GM12864 (cell line): ENCODE measurements around the gene SHISA8.

Source experiments
- DNase-seq: peaks from one replicate; pipeline ENCODE4 v3.0.0-alpha.2; 2011; ENCODE audit warnings: low read depth
- H3K4me3 ChIP-seq: 2 replicates; pipeline ENCODE4 v1.5.1; 2011; ENCODE audit warnings: mild to moderate bottlenecking, low read depth, low read length, control low read depth
- CTCF ChIP-seq: IDR thresholded peaks from 2 replicates; pipeline ENCODE4 v1.5.1; 2011; ENCODE audit warnings: low read depth, mild to moderate bottlenecking, moderate library complexity, low read length, control low read depth, inconsistent platforms; ENCODE audit errors: missing control alignments

The SHISA8 gene

DNA sequence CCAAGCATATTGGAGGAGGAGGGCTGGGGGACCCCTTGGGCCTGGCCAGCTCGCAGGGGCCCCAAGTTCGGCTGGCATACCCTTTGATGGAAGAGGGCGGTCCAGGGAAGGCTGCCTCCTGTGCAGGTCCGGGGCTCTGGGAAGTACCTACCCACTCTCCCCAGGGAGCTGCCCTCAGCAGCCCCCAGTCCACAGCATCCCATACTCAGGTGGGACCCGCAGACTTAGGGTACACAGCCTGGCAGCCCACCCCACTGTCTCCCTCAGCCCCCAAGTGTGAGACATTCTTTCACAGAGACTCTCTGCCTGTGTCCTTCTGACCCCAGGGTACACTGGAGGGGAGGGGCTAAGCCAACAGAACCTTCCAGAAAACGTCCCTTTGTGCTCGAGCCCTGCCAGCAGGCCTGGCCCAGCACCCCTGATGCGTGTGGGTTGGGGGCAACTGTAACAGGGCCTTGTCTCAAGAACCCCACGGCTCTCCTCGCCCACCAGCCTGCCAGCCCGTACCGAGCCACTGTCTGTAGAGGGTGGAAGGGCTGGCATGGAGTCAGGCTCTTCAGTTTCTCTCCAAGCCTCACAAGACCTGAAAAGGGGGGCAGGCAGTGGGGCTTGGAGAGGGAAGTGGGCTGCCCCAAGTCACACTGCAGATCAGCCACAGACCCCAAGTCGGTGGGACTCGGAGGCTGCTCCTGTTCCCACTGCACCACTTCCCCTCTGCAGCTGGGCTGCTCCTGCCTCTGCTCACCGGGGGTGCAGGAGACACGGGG lies 18.7 kb upstream of the SHISA8 start:
- no peak overlapping the region for H3K4me3 ChIP-seq
- no peak for DNase-seq
- no peak for TF ChIP-seq CTCF

DNA sequence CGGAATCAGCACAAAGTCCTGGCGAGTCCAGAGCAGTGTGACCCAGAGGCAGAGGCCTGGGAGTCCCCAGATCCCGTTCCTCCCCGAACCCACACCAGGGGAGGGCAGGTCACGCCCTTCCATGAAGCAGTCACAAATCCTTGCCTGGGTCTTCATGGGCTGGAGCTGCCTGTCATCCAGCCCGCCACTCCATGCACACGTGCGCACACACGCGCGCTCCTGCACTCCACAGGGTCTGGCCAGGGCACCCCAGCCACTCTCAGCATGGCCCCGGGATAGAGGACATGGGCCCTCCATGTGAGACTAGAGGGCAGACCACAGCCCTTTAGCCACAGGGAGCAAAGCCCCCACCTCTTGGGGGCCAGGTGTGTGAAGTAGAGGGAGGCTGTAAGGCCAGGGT lies 17.5 kb upstream of the SHISA8 start:
- DNase-seq: no peak
- no peak overlapping the region for H3K4me3 ChIP-seq
- no peak for TF ChIP-seq CTCF

DNA sequence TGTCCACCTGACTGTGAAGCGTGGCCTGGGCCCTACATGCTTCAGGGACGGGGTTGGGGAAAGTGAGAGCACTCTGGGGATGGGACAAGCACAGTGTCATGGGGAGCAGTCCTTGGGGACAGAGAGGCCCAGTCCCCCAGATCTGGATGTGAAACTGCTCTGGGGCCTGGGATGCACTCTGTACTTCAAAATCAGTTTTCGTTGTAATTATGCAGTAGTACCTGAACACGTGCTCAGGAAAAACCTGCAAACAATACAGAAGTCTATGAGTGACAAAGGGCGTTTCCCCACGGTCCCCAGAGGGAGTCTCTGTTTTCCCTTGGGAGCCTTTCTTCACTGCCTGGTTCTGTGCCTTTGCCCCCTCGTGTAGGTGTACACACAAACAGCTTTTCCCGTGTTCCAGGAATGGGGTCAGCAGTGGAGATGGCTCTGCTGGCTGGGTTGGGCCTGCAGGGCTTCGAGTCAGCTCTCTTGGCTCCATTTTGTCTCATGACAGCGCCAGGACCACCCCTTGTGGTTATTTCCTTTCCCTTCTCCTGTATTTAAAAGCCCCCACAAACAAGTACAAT lies 16.9 kb upstream of the SHISA8 start:
- TF ChIP-seq CTCF: no peak
- DNase-seq: no peak
- no peak overlapping the region for H3K4me3 ChIP-seq

- DNase-seq: no peak
- no peak overlapping the region for H3K4me3 ChIP-seq
- TF ChIP-seq CTCF: no peak
These were observed 14.5 kb upstream of the SHISA8 start for GRCh38 chr22:41929418-41929810.

GRCh38 chr22:41928593-41929417 lies 13.9 kb upstream of the SHISA8 start:
- no peak for DNase-seq
- no peak overlapping the region for H3K4me3 ChIP-seq
- no peak for TF ChIP-seq CTCF

- TF ChIP-seq CTCF: no peak
- no peak overlapping the region for H3K4me3 ChIP-seq
- no peak for DNase-seq
These were observed 12.9 kb upstream of the SHISA8 start for GRCh38 chr22:41927813-41928212.
